Endometrium (tissue), 2 donors: ENCODE measurements around the gene PADI1.

Source experiments
- FAIRE-seq: peaks from 2 replicates; lab custom pipeline; 2012; peaks lifted over from hg19 to GRCh38; lab: Jason Lieb, UNC
- donor health status: control.
- donor health status: control.

Gene PADI1

DNA sequence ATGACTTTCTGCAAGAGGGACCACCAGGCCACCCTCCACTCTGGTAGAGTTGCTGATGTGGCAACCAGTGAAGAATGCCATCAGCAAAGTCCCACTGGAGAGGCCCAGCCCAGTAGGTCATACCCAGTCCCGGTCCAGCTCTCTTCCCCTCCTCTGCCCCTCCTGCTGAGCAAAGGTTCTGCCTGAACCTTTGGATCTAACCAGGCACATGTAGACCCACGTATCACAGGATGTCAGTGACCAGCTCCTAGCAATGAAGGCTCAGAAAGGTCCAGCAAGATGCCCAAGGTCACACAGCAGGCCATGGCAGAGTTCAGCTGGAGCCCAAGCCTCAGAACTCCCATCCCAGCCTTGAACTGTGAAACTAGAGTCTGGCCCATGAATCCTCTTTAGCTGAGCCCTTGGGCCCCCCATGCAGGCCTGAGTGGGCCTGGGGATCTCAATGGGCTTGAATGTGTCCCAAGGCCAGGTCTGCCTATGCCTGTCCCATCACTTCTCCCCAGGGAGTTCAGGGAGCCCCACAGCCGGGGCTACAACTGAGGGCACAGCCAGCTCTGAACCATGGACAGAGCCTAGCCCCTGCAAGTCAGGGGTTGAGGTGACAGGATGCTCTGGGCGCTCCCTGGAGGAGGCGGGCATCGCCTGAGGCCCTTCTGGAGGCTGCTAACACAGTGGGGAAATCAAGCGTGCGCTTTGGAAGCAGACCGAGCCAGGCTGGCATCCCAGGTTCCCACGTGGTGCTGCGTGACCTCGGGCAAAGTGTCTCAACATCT lies 21.4 kb upstream of the PADI1 start:
- FAIRE-seq, result no peak

DNA sequence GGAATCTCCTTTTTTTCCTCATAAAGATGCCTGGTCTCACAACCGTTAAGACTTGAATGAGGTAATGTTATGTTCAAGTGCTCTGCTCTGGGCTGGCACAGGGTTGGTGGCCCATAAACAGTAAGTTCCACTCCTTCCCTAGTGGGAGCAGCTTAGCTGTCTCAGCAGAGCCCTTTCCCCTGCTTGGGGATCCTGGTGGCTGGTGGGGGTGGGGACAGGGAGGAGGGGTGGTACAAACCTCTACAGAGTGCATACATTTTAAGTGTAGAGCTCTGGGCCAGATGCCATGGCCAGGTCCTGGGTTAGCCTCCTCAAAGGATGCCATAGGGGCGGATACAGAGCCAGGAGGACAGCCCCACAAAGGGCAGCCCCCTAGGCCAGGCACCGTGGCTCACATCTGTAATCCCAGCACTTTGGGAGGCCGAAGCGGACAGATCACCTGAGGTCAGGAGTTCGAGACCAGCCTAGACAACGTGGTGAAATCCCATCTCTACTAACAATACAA lies 20.7 kb upstream of the PADI1 start:
- FAIRE-seq, result no peak

DNA sequence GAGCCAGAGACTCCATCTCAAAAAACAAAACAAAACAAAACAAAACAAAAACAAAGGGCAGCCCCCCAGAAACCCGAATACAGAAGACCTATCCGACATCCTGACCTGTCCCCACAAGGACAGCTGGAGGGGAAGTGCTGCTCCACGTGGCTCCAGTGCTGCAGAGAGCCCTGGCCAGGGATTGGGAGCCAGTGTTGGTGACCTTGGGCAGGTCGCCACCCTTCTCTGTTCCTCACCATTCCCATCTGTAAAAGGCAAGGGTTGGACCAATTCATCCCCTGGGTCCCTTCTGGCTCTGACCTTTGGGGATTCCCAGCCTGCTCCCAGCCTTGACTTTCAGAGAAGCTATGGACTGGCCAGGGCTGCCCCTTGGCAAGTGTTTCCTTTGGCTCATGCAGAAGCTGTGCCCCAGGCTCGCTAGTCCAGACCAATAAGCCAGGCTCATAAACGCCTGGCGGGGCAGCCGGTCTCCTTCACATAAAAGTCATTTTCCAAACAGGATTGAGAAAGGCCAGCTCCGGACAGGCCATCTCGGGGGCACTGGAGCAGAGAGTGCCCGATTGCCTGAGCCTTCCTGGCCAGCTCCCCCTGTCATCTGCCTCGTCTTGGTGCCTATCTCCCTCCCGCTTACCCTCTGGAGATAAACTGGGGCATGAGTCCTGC lies 20.0 kb upstream of the PADI1 start:
- FAIRE-seq, result no peak

DNA sequence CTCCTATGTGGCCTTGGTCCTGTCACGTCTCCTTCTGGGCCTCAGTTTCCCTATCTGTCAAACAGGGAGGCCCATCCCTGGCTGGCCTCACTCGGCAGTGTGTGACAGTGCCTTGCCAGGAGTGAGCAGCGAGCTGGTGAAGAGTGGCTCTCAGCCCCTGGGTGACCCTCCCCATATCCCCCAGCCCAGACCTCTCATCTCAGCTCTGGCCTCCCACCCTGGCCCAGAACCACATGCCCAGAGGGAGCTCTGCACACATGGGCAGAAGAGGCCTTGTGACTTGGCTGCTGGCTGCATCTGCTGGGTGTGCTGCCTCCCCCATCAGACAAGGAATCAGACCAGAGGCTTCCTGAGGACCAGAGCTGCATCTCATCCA lies 19.5 kb upstream of the PADI1 start:
- FAIRE-seq, result no peak

DNA sequence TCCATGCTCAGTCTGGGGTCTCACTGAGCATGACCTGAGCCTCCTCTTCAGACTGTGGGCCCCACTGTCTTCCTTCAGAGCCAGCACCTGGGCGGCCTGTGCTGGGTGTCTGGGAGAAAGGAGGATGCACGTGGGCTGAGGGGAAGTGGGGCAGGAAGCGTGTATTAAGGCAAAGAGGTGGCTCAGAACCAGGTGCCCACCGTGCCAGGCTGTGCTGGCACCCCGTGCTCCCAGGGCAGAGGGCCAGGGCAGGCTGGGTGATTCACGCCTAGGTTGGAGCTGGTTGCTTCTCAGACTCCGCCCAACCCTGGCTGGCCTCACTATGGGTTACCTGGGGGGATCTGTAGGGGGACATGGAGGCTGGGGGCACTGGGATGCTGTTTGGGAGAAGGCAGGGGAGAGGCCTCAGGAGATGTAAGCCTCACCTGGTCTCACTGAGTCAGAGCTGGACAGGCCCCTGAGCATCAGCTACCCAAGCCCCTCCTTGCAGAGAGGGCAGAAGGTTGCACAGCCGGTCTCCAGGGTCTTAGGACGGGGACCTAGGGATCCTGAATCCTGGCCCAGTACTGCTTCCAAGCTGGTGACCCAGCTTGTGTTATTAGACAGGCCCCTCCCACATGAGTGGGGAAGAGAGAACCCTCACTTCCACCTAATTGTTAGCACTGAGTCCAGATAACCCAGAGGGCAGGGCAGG lies 18.6 kb upstream of the PADI1 start:
- FAIRE-seq, result no peak

DNA sequence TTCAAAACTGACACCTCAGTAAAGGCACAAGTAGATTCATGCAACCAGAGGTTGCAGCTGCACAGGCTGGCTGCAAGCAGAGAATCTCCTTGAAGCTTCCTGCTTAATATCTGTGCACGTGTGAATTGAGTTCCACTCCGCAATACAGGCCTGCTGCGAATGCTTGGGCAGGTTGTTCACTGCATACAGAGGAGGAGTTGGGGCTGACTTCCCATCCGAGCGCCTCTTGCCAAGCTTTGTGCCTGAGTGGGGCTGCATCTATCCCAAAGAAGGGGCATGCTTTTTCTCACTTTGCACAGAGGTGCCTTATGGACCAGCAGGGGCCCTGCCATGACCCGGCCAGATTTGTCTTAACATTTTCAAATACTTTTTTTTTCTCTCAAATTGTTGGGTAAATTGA lies 17.9 kb upstream of the PADI1 start:
- no peak for FAIRE-seq

DNA sequence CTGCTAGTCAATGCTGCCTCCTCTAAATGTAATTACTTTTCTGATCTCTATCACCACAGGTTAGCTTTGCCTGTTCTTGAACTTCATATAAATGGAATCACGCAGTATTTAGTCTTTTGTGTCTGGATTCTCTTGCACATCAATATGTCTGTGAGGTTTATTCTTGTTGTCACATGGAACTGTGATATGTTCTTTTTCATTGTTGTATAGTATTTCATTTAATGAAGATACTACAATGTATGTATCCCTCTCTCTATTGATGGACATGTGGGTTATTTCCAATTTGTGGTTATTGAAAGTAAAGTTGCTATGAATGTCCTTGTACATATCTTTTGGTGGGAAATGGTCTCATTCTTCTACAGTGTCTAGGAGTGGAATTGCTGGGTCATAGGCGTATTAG lies 16.7 kb upstream of the PADI1 start:
- FAIRE-seq, result no peak

DNA sequence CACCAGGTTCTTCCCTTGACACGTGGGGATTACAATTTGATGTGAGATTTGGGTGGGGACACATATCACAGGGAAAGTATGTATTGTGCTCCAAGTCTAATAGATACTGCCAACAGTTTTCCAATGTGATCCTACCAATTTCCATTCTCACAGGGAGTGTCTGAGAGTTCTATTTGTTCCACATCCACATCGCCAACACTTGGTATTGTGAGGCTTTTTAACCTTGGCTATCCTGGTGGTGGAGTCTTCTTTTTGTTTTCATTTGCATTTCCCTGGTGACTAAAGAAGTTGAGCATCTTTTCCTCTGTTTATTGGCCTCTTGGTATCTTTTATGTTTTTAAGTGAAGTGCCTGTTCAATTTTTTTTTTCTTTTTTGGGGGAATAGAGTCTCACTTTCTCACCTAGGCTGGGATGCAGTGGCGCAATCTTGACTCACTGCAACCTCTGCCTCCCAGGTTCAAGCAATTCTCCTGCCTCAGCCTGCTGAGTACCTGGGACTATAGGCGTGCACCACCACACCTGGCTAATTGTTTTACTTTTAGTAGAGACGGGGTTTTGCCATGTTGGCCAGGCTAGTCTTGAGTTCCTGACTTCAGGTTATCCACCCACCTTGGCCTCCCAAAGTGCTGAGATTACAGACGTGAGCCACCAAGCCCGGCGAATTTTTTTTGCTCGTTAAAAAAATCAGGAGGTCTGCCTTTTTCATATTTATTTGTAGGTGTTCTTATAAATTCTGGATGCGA lies 15.9 kb upstream of the PADI1 start:
- FAIRE-seq, result no peak

DNA sequence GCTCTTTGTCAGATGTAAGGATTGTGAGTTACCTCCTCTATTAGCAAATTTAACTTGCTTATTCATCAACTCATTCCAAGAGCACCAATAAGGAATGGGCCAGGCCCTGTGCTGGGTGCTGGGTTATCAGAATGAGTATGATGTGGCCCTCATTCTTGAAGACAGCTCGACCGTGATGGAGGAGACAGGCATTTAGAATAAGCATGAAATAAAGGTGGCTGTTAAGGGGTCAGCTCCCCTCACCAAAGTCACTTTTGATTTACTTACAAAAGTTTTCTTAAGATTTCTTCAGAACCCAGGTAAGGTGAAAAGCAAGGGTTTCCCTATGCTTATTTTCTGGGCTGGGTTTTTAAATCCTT lies 15.3 kb upstream of the PADI1 start:
- no peak for FAIRE-seq

DNA sequence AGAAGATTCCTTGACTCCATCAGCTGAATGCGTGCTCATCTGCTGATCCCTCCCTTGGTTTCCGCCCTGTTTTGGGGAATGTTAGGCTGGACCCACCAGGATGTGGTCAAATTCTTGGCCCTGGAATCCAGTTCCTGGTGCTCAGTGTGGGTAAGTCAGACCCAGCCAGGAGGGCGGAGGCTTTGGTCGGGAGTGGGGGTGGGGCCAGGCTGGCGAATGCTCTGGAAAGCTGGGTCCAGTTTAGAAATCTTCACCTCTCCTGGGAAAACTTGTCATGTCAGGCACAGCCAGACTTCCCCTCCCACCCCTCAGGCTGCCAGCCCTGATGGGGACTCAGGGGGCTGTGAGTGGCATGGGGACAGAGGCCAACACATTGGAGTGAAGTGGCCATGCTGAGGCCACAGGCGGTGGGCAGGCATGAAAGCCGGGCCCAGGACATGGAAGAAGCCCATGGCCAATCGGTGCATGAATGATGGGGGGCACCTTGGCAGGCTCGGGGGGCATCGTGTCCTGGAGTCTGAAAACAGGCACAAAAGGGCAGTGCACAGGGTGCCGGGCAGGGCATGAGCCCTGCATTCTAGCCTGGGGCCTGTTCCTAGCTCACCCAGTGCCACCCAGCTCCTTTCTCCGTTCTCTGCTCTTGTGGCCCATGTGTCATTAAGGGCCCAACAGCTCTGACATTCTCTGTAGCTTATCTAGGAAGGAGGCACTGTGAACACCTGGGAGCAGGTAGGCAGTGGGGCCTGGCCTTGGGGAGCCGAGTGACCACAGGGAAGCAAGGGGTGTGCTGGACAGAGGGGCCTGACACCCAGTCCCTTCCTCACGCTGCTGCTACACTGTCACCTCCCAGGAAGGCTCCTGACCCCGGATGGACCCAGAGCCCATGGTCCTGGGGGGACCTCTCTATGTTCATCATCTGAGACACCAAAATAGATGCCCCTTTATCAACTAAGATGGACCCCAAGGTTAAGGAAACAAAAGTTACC lies 14.6 kb upstream of the PADI1 start:
- no peak for FAIRE-seq

DNA sequence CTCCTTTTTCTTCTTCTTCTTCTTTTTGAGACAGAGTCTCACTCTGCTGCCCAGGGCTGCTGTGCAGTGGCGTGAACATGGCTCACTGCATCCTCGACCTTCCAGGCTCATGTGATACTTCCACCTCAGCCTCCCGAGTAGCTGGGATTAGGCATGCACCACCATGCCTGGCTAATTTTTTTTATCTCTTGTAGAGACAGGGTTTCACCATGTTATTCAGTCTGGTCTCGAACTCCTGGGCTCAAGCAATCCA lies 13.0 kb upstream of the PADI1 start:
- FAIRE-seq, result no peak

DNA sequence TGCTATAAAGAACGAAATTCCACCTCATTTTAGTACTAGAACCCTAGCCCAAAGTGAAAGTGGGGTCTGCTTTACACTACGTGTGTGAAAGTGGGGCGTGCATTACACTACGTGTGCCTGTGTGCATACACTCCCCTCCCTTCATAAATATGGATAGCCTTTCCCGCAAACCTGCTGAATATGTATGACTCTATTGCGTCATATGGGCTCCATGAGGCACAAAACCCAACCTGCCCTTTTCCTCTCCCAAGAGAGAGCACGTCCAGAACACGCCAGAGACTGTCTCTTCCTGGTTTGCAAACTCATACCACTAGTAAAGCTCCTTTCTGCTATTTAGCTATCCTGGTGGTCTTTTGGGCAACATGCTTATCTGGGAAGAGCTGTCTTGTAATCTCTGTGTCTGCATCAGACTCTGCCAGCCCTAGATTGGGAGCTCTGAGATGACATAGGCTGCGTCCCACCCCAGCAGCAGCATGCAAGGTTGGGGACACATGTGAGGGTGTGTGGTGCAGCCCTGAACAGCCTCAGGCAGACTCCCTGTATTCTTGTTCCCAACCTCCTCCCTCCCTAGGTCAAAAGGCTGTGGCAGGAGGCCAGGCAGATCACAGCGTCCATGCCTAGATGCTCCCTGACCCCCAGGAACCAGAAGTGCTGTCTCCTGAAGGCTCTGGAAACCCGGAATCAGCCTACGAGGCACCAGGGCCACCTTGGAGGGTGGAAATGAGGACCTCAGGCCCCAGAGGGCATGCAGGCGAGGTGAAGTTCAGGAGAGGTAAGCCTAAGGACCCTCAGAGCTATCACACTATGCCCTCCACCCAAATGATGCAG lies 12.3 kb upstream of the PADI1 start:
- no peak for FAIRE-seq

DNA sequence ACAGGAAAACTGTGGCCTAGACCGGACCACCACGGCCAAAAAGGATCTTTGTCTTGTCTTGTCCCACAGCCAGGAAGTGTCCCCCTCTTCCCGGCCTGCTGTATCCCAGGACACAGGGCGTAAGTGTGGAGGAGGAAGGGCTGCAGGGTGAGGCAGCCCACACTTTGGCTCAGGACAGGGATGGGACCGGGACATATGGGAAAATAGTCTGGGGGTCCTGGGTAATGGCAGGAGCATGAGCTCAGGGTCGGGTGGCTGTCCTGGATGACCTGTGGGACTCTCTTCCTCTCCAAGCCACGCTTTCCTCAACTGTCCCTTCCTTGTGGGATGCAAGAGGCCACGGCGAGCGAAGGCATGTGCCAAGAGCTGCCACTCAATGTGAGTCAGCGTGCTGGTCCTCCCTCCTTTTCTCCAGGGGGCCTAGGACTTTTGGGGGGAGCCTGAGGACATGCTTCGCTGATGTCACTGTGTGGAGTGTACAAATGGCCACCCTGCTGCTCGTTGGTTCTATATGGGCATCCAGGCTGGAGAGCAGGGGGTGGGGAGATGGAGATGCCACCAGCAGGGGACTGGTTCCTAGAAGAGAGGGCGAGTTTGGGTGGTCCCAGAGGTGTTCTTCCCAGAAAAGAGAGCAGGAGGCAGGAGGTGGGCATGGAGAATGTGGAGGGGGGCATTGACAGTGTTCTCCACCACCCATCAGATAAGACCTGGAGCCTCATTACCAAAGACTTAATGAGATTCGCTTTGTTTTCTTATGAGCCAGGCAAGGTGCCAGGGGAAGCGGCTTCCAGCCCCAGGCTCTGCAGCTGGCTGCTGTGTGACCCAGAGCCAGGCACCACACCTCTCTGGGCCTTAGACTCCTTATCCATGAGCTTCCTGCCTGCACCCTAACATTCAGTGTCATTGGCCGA lies 11.5 kb upstream of the PADI1 start:
- no peak for FAIRE-seq

DNA sequence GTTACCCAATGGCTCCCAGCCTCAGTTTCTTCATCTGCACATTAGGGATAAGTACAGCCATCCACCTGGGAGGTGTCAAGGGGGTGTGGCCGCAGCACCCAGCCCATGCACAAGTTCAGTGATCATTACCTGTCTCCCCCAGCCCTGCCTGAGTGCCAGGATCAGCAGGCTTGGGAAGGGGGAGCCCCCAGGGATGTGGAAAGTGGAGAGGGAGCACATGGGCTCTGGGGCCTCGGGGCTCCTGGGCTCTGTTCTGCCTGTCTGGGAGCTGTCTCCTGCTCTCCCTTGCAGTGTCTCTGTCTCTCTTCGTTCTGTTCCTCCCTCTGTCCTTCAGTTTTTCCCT lies 10.8 kb upstream of the PADI1 start:
- FAIRE-seq, result no peak

DNA sequence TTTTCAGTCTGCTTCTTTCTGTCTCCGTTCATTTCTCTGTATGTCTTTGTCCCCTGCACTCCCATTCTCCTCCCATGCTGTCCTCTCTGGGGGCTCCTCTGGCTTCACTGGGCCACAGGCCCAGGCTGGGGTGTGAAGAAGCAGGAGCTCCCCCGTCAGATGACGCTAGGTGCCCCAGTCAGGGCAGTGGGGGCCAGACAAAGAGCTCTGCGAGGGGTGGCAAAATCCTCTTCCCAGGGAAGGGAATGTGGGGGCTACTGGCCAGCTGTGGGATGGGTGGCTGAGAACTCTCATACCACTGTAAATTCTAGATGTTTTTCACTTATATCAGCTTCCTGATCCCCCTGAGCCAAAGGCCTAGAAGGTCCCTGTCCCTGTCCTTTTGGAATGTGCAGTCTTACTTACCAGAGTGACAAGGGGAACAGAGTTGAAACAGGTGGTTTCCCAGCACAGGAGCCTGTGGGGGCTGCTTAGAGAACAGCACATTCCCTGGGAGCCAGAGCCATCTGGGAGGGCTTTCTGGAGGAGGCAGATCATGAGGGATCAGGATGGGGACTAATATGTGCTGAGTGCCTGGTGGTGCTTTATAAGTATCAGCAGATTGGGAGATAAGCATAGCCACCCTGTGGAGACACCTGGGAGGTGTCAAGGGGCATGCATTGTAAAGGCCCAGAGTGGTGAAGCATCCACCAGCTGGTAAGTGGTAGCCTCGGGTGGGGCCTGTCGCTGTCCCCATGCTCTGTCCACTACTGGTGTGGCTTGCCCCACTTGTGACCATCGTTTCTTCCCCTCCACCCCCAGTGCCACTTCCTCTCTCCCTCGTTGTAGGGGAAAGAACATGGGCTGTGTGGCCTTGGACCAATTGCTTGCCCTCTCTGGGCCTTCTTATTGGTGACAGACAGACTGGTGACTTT lies 10.1 kb upstream of the PADI1 start:
- no peak for FAIRE-seq

DNA sequence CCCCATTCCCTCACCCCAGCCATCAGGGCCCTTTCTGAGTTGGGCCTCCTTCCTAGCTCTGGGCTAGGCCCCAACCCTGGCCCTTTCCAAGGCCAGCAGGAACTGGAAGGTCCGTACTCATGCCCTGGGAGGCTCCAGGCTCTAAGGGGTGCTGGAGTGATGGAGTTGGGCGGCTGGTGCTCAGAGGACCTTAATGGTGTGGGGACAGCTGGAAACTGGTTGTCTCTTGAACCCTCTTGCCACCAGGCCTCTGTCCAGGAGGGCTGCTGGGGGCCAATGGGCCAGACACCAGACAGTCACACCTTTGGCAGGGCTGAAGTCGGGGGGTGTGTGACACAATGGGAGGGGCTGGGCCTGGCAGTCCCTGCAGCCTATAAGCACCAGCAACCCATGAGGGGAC lies 9.2 kb upstream of the PADI1 start:
- no peak for FAIRE-seq

DNA sequence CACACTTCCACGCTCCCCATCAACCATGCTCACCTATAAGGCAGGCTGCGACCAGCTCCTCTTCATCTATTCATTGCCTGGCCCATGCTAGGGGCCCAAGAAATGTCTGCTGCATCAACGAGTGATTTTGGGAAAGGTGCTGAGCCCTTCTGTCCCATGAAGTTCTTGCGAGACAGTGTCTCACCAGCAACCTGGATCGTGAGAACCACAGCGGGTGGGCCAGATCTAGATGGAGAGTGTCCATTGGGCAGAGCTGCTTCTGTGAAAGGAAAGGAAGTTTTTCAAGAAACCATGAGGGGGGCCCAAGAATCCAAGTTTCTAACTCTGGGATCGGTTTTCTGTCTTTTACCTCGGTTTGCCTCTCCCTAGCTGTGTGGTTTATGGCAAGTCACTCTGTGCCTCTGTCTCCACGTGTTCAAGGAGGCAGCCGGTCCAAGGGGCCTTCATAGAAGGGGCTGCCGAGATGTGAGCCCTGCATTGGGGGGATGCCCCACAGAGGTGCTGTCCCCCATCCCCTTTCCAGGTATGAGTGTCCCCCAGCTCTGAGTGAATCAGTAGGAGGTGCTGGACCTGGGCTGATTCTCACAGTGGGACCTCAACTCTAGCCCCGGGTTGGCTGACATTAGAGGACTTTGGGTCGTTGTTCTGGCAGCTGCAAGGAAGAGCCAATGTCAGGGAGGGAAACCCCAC lies 8.3 kb upstream of the PADI1 start:
- FAIRE-seq, result no peak

DNA sequence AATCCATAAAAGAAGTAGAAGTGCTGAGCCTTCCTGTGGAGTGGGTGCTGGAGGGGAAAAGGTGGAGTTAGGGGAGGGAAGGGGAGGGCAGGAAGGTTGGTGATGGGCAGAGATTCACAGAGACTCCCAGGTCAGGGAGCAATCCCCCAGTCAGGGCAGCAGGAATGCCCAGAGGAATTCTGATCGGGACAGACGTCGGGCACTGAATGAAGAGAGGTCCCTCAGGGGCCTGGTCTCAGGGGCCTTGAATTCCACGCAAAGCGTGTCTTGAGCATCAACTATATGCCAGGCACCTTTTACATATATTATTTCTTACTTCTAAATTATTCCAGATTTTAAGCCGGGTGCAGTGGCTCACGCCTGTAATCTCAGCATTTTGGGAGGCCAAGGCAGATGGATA lies 7.2 kb upstream of the PADI1 start:
- FAIRE-seq, result no peak
